ENCODE results near the gene NFKBIA.

DNA sequence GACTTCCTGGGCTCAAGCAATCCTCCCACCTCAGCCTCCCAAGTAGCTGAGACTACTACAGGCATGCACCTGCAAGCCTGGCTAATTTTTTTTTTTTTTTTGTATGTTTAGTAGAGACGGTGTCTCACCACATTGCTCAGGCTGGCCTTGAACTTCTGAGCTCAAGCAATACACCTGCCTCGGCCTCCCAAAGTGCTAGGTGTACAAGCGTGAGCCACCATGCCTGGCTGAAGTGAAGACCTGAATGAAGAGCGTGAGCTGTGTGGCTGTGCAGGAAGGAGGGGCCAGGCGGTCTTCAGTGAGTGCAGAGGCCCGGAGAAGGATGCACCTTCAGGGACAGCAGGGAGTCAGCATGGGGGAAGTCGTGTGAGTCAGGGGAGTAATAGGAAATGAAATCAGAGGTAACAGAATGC is 14.9 kb upstream of the NFKBIA start:
- TF ChIP-seq, protein P1, sequence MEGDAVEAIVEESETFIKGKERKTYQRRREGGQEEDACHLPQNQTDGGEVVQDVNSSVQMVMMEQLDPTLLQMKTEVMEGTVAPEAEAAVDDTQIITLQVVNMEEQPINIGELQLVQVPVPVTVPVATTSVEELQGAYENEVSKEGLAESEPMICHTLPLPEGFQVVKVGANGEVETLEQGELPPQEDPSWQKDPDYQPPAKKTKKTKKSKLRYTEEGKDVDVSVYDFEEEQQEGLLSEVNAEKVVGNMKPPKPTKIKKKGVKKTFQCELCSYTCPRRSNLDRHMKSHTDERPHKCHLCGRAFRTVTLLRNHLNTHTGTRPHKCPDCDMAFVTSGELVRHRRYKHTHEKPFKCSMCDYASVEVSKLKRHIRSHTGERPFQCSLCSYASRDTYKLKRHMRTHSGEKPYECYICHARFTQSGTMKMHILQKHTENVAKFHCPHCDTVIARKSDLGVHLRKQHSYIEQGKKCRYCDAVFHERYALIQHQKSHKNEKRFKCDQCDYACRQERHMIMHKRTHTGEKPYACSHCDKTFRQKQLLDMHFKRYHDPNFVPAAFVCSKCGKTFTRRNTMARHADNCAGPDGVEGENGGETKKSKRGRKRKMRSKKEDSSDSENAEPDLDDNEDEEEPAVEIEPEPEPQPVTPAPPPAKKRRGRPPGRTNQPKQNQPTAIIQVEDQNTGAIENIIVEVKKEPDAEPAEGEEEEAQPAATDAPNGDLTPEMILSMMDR (IDR thresholded peaks at IDR 0.05; ENCODE audit: low read depth, low read length): no peak
- TF ChIP-seq EZH2phosphoT487 (IDR thresholded peaks at IDR 0.05; ENCODE audit: low read depth): no peak

All from OCI-LY3 (cell line).